ENCODE measurements around the gene RPL11. TPM values are rescaled to one million over a fixed set of nuclear protein-coding genes. Genes with fewer than 3 reads are reported as not detected.

The RPL11 gene
- total RNA-seq, 3 donors from 2014 or later = 1,397 to 1,476 (median 1,425) TPM

- DNase-seq = no peak
- peaks cover 82% of the 10 kb centered on the region for H3K36me3 Mint-ChIP-seq (ENCODE audit: insufficient read depth)
- H3K4me3 Mint-ChIP-seq = peak overlapping the region; percentile 49
- no peak for ATAC-seq
- H3K27me3 Mint-ChIP-seq (ENCODE audit: low read depth) = no peaks in the 10 kb centered on the region
- H3K9me3 Mint-ChIP-seq = no peaks in the 10 kb centered on the region
- H3K4me1 Mint-ChIP-seq (ENCODE audit: low read depth) = peaks cover 72% of the 10 kb centered on the region
Observed at GRCh38 chr1:23696335-23696989, 4.9 kb downstream of the RPL11 start.

DNA sequence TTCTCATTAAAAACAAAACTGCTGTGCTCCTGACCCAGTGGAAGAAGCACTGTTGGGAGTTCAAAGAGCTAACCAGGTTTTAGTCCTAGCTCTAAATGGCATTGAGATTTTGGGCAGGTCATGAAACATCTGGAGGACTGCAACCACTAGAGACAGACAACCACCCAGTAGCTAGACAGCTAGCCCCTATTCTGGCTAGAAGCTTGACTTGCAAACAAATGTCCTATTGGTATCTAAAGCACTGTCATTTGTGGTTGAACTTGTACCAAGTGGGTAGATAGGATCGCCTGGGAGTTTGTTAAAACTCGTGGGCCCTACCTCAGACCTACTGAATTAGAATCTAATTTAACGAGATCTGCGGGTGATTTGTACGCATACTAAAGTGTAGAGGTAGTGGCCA, 6.9 kb downstream of the RPL11 start:
- DNase-seq (no peak), ATAC-seq (no peak)
- Mint-ChIP-seq H3K4me1 (ENCODE audit: low read depth) (peaks cover 63% of the 10 kb centered on the region), H3K36me3 (ENCODE audit: insufficient read depth) (peaks cover 67% of the 10 kb centered on the region), H3K9me3 (no peaks in the 10 kb centered on the region), H3K4me3 (no peak overlapping the region), H3K27me3 (ENCODE audit: low read depth) (no peaks in the 10 kb centered on the region)

GRCh38 chr1:23699280-23700179, 7.9 kb downstream of the RPL11 start:
- peak; percentile 63 to 68 for ATAC-seq
- peaks cover 52% of the 10 kb centered on the region for H3K4me1 Mint-ChIP-seq (ENCODE audit: low read depth)
- DNase-seq = no peak
- H3K36me3 Mint-ChIP-seq (ENCODE audit: insufficient read depth) = peaks cover 58% of the 10 kb centered on the region
- H3K9me3 Mint-ChIP-seq = no peaks in the 10 kb centered on the region
- no peaks in the 10 kb centered on the region for H3K27me3 Mint-ChIP-seq (ENCODE audit: low read depth)
- H3K4me3 Mint-ChIP-seq = no peak overlapping the region

DNA sequence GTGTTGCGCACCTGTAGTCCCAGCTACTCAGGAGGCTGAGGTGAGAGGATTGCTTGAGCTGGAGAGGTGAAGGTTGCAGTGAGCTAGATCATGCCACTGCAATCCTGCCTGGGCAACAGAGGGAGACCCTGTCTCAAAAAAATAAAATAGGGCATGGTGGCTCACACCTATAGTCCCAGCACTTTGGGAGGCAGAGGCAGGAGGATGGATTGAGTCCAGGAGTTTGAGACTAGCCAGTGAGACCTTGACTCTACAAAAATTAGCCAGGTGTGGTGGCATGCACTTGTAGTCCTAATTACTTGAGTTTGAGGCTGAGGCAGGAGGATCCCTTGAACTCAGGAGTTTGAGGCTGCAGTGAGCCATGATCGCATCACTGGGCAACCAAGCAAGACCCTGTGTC, 9.7 kb downstream of the RPL11 start:
- H3K9me3 Mint-ChIP-seq = no peaks in the 10 kb centered on the region
- H3K4me1 Mint-ChIP-seq (ENCODE audit: low read depth) = peaks cover 34% of the 10 kb centered on the region
- ATAC-seq (no peak), DNase-seq (no peak)
- no peak overlapping the region for H3K4me3 Mint-ChIP-seq
- H3K36me3 Mint-ChIP-seq (ENCODE audit: insufficient read depth) = peaks cover 44% of the 10 kb centered on the region
- H3K27me3 Mint-ChIP-seq (ENCODE audit: low read depth) = no peaks in the 10 kb centered on the region

DNA sequence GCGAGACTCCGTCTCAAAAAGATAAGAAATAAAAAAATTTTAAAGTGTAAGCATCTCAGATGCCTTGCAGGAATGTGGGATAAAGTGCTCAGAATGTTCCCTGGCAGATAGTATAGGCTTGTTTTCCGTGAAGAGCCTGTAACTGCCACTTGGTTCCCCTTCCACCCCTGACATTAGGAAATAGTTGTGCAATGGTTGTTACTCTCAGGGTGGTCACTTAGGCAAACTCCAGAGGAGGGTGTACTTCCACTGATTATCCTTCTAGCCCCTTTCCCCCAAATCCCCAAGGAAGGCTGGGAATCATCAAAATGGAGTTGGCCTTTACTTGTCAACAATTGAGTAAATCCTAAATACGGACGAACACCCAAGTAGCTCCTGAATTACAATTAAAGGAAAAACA, 10.4 kb downstream of the RPL11 start:
- ATAC-seq = no peak
- no peak overlapping the region for H3K4me3 Mint-ChIP-seq

DNA sequence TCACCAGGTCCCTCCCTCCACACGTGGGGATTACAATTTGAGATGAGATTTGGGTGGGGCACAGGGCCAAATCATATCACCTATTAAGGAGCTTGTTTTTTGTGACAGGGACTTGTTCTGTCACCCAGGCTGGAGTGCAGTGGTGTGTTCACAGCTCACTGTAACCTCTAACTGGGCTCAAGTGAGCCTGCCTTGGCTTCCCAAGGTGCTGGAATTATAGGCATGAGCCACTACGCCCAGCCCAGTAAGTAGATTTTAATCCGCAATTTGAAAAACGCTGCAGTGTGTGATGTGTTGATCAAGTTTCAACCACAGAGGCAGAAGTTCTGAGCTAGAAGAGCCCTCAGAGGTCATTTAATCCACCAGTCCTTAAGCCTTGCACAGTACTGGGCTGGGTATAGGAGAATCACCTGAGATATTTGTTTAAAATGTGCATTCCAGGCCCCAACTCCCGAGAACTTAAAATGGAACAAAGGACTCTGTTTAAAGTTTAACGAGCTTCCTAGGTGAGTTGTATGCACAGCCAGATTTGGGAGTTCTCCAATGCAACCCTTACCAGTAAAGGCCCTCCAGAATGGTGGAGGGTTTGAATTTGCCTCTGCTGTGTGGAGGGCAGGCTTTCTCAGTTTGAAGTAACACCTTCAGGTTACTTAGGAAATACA, 13.4 kb downstream of the RPL11 start:
- DNase-seq (no peak), ATAC-seq (no peak)
- Mint-ChIP-seq H3K9me3 (no peaks in the 10 kb centered on the region), H3K27me3 (ENCODE audit: low read depth) (no peaks in the 10 kb centered on the region), H3K4me1 (ENCODE audit: low read depth) (peaks cover 12% of the 10 kb centered on the region), H3K36me3 (ENCODE audit: insufficient read depth) (peaks cover 17% of the 10 kb centered on the region), H3K4me3 (no peak overlapping the region)

More for the DNA sequence above, 10.4 kb downstream of the RPL11 start:
- no peaks in the 10 kb centered on the region for H3K9me3 Mint-ChIP-seq
- DNase-seq = no peak
- H3K27me3 Mint-ChIP-seq (ENCODE audit: low read depth) = no peaks in the 10 kb centered on the region
- peaks cover 38% of the 10 kb centered on the region for H3K36me3 Mint-ChIP-seq (ENCODE audit: insufficient read depth)
- H3K4me1 Mint-ChIP-seq (ENCODE audit: low read depth) = peaks cover 28% of the 10 kb centered on the region

GRCh38 chr1:23709229-23709628, 17.6 kb downstream of the RPL11 start:
- Mint-ChIP-seq H3K9me3 (no peaks in the 10 kb centered on the region), H3K4me3 (no peak overlapping the region), H3K4me1 (ENCODE audit: low read depth) (peaks cover 7% of the 10 kb centered on the region), H3K36me3 (ENCODE audit: insufficient read depth) (peaks cover 12% of the 10 kb centered on the region), H3K27me3 (ENCODE audit: low read depth) (no peaks in the 10 kb centered on the region)
- ATAC-seq (no peak), DNase-seq (no peak)

DNA sequence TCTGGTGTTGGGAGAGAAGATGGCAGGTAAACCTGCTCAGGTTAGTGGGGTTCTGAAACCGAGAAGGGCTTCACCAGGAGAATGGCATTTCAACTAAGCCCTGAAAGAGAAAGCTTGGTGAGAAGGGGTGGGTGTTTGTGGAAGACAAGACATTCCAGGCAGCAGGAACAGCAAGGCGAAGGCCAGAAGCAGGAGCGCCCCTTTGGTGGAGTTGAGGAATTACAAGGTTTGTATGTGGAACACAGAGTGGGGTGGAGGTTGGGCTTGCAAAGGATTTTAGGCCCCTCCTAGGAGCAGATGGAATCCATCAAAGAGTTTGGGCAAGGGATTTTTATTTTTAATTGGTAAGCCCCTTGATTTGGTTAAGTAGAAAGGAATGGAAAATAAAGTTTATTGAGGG, 26.9 kb downstream of the RPL11 start:
- H3K4me1 Mint-ChIP-seq (ENCODE audit: low read depth) = peaks cover 16% of the 10 kb centered on the region
- no peak for ATAC-seq

DNA sequence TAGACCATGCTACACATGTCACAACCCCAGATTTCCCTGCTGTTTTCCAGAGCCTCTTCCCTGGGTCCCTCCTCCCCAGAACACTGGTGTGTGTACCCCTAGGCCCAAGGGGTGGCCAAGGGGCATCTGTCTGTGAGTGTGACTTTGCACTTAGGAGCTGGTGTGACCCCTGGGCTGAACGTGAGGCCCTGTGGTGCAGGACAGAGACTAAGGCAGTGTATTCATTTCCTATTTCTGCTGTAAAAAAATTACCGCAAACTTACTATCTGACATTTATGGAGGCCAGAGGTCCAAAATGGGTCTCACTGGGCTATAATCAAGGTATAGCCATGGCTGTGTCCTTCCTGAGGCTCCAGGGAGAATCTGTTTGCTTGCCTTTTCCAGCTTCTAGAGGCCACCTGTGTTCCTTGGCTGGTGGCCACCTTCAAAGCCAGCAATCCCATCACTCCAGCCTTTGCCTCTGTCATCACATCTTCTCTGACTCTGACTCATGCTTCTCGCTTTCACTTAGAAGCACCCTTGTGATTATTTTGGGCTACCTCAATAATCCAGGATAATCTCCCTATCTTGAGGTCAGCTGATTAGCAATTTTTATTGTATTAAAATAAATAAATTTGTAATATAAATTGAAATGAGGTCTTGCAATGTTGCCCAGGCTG, 27.7 kb downstream of the RPL11 start:
- DNase-seq = no peak
- Mint-ChIP-seq H3K4me3 (no peak overlapping the region), H3K9me3 (no peaks in the 10 kb centered on the region), H3K4me1 (ENCODE audit: low read depth) (peaks cover 16% of the 10 kb centered on the region), H3K27me3 (ENCODE audit: low read depth) (no peaks in the 10 kb centered on the region), H3K36me3 (ENCODE audit: insufficient read depth) (peaks cover 4% of the 10 kb centered on the region)
- ATAC-seq = no peak

More for the DNA sequence above, 26.9 kb downstream of the RPL11 start:
- H3K36me3 Mint-ChIP-seq (ENCODE audit: insufficient read depth) = peaks cover 4% of the 10 kb centered on the region
- no peak overlapping the region for H3K4me3 Mint-ChIP-seq
- H3K27me3 Mint-ChIP-seq (ENCODE audit: low read depth) = no peaks in the 10 kb centered on the region
- H3K9me3 Mint-ChIP-seq = no peaks in the 10 kb centered on the region
- DNase-seq = no peak

GRCh38 chr1:23720256-23720995, 28.8 kb downstream of the RPL11 start:
- no peaks in the 10 kb centered on the region for H3K9me3 Mint-ChIP-seq
- H3K4me1 Mint-ChIP-seq (ENCODE audit: low read depth) = peaks cover 16% of the 10 kb centered on the region
- DNase-seq = no peak
- H3K36me3 Mint-ChIP-seq (ENCODE audit: insufficient read depth) = peaks cover 4% of the 10 kb centered on the region
- ATAC-seq = peak; percentile 85 to 94
- H3K27me3 Mint-ChIP-seq (ENCODE audit: low read depth) = no peaks in the 10 kb centered on the region
- H3K4me3 Mint-ChIP-seq = peak overlapping the region; percentile 20

GRCh38 chr1:23722652-23723051, 31.0 kb downstream of the RPL11 start:
- Mint-ChIP-seq H3K4me1 (ENCODE audit: low read depth) (peaks cover 16% of the 10 kb centered on the region), H3K27me3 (ENCODE audit: low read depth) (no peaks in the 10 kb centered on the region), H3K9me3 (no peaks in the 10 kb centered on the region), H3K36me3 (ENCODE audit: insufficient read depth) (peaks cover 6% of the 10 kb centered on the region), H3K4me3 (no peak overlapping the region)
- DNase-seq = no peak
- no peak for ATAC-seq

GRCh38 chr1:23726686-23727085, 35.1 kb downstream of the RPL11 start:
- H3K9me3 Mint-ChIP-seq = no peaks in the 10 kb centered on the region
- H3K36me3 Mint-ChIP-seq (ENCODE audit: insufficient read depth) = peaks cover 5% of the 10 kb centered on the region
- no peak overlapping the region for H3K4me3 Mint-ChIP-seq
- peaks cover 3% of the 10 kb centered on the region for H3K4me1 Mint-ChIP-seq (ENCODE audit: low read depth)
- no peaks in the 10 kb centered on the region for H3K27me3 Mint-ChIP-seq (ENCODE audit: low read depth)
- DNase-seq = no peak
- ATAC-seq = no peak

- Mint-ChIP-seq H3K4me1 (ENCODE audit: low read depth) (peaks cover 3% of the 10 kb centered on the region), H3K36me3 (ENCODE audit: insufficient read depth) (peaks cover 5% of the 10 kb centered on the region), H3K27me3 (ENCODE audit: low read depth) (no peaks in the 10 kb centered on the region), H3K4me3 (no peak overlapping the region), H3K9me3 (no peaks in the 10 kb centered on the region)
- ATAC-seq = no peak
- DNase-seq = no peak
Observed at GRCh38 chr1:23727362-23727811, 35.8 kb downstream of the RPL11 start.
